EH (cell line): ENCODE results near the gene PFKFB1.
A peak's percentile ranks its signal among the peaks of the same experiment; 100 is the strongest.

Experiments used
- DNase-seq: peaks from one replicate; pipeline ENCODE4 v3.0.0-alpha.2; 2015; ENCODE audit warnings: low read depth

Gene PFKFB1

GRCh38 chrX:54994099-54994498 is at the start of gene PFKFB1:
Gene PFKFB1 (minus strand): TSS chrX:54994188. CDS start chrX:54994007, 181 bp downstream.
- DNase-seq: no peak

- no peak for DNase-seq
Observed at GRCh38 chrX:55041514-55041913, 47.5 kb upstream of the PFKFB1 start.

- DNase-seq: peak; percentile 72
Observed at GRCh38 chrX:55039471-55039870, 45.5 kb upstream of the PFKFB1 start.

- no peak for DNase-seq
Observed at GRCh38 chrX:55033429-55033828, 39.4 kb upstream of the PFKFB1 start.

- no peak for DNase-seq
Observed at GRCh38 chrX:55030271-55031205, 36.5 kb upstream of the PFKFB1 start, which contains the start of gene ALAS2. Gene ALAS2 (minus strand): TSS chrX:55030977. CDS start chrX:55026000, 4,977 bp downstream.

GRCh38 chrX:55029291-55029690 is 35.3 kb upstream of the PFKFB1 start:
- no peak for DNase-seq

DNA sequence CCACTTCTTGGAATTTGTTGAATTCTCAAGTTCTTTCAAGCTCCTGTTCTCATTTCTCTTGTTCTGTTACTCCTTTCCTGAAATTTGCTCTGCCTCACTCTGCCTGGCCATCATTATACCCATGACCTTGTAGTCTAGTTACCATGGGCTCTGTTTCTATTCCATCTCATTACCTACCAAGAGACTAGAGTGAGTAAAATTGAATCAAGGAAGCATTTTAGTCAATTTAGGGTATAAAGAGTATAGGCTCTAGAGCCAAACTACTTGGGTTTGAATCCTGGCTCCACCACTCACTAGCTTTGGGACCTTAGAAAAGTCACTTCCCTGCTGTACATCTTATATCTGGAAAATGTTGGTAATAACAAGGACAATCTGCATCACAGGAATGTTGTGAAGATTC is 34.6 kb upstream of the PFKFB1 start:
- no peak for DNase-seq

DNA sequence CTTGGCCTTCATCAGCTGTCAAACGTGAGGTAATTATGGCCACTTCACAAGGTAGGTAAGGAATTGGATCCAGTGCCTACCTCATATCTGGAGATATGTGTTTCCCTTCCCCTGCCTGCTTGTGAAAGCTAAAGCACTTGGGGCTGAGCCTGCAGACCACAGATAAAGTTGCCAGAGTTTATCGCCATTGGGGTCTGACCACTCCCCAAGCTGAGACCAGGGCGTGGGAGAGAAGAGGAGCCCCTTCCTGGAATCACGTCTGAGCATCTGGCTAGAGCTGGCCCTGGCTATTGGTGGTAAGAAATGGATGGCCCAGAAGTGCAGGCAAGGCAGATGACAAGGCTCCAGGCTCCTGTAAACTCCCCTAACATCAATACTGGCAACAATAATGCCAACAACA is 34.1 kb upstream of the PFKFB1 start:
- no peak for DNase-seq

- no peak for DNase-seq
Observed at GRCh38 chrX:55026840-55027239, 32.9 kb upstream of the PFKFB1 start.

DNA sequence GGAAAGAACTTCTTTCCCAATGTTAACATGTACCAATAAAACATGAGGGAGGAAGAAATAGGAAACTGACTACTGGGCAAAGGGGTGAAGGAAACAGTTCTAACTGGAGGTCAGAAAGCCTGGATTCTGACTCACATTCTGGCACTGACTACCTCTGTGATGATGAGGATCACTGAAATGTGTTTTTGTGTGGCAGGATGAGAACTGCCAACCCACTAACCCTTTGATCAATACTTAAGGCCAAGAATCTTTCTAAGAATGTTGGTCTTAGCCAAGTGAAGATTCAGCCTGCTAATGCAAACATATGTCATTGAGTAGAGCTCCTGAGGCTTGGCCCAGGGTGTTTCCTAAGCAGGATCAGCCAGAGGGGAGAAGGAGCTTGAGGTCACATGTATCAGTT is 32.2 kb upstream of the PFKFB1 start:
- peak; percentile 24 for DNase-seq

- no peak for DNase-seq
Observed at GRCh38 chrX:55014897-55015299, 20.9 kb upstream of the PFKFB1 start.

GRCh38 chrX:55011294-55011693 is 17.3 kb upstream of the PFKFB1 start:
- DNase-seq: peak; percentile 3

- DNase-seq: peak; percentile 77
Observed at GRCh38 chrX:55008571-55009358, 14.8 kb upstream of the PFKFB1 start.

DNA sequence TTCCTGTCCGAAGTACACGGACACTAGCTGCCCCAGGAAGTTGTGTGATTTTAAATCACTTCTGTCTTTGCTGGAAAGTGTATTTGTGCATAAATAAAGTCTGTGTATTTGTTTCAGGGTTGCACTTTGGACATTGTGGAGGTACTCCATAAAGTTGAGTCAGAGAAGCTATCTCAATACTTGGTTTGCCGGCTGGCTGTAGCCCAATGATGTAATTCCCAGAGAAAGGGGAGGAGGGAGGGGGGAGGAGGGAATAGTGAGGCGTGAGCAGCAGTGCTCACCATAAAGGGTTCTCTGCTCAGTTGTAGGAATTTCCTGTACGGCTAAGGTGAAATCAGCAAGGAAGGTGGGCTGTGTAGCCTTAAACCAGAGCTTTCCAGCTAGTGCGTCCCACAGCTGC is 13.7 kb upstream of the PFKFB1 start:
- DNase-seq: peak; percentile 73

DNA sequence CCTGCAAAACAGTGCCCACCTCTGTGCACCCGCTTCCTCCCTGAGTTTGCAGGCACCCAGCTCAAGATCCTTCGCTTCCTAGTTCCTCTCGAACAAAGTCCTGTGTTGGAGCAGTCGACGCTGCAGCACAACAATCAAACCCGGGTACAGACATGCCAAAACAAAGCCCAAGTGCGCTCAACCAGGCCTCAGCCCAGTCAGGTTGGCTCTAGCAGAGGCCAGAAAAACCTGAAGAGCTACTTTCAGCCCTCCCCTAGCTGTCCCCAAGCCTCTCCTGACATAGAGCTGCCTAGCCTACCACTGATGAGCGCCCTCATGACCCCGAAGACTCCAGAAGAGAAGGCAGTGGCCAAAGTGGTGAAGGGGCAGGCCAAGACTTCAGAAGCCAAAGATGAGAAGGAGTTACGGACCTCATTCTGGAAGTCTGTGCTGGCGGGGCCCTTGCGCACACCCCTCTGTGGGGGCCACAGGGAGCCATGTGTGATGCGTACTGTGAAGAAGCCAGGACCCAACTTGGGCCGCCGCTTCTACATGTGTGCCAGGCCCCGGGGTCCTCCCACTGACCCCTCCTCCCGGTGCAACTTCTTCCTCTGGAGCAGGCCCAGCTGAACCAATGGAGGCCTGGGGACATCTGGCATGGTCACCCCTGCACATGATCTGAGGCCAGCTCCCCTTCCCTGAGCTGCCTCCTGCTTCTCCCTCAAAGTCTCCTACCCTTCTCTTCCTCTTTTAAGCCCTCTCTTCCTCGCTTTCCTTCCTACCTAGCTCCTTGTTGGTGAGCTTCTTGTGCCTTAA is 13.0 kb upstream of the PFKFB1 start:
- DNase-seq: no peak

DNA sequence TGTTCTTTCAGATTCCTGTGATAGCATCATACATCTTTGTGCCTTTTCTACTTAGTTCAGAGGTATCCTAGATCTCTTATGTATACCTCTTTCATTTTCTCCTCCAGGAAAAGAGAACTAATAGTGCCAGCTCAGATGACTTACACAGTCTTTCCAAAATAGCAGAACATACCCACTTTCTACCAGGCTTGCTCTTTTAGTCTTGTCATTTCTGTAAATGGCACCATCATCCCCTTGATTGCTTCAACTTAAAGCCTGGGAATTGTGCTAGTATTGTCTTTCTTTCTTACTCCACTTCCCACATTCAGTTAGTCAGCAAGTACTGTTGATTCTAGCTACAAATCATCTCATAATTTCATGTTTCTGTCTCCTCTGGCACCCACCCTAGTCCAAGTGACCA is 11.3 kb upstream of the PFKFB1 start:
- no peak for DNase-seq

DNA sequence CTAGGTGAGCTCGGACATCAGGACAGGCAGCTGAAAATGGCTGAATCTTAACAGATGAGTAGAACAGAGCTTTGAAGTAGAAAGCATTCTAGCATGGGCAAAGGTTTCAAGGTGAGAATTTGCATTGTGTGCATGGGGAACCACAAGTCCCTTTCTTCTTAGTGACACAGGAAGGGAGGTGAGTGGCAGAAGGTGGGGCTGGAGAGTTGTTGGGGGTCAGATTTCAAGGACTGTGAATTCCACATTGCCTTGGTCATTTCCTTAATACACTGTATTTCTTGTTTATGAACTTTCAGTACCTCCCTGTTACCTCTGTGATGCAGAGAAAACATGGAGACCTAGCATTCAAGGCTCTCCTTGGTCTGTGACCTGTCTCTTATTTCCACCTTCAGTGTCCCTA is 10.2 kb upstream of the PFKFB1 start:
- DNase-seq: no peak

DNA sequence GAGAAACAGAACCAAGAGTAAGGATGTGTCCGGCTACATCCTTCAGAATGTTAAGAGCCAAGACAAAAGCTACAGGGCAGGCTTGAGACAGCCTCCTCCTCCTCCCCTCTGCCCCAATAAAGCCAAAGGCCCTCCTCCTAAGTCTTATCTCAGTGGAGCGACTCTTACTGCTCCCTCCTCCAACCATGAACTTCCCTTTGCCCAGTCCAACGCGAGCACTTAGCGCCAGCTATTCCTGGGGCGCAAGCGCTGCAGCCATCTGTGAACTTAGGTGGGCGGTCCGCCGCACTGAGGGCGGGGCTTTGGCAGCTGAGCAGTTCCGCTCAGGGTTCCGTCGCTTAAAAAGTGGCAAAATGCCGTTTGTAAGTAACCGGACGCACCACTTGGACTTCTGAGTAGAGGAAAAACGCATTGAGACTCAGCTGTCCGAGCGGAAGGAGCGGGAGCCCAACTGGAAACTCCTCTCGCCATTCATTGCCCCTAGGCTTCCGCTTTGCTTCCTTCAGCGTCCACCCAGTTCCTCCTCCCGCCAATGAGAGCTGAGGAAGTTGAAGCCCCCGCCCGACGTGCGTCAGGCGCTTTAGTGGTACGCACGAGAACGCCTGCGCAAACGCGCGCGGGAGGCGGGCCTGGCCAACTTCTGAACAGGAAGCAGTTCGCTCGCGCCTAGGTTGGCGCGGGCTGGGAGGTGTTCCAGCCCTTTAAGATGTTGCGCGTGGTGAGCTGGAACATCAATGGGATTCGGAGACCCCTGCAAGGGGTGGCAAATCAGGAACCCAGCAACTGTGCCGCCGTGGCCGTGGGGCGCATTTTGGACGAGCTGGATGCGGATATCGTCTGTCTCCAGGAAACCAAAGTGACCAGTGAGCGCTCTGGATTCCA is 6.0 kb upstream of the PFKFB1 start, which contains the start of gene APEX2:
TSS of gene APEX2 (plus strand) at position 647 of the 882 bp plus-strand sequence. CDS start at position 707, 60 bp downstream.
- peak; percentile 94 for DNase-seq

DNA sequence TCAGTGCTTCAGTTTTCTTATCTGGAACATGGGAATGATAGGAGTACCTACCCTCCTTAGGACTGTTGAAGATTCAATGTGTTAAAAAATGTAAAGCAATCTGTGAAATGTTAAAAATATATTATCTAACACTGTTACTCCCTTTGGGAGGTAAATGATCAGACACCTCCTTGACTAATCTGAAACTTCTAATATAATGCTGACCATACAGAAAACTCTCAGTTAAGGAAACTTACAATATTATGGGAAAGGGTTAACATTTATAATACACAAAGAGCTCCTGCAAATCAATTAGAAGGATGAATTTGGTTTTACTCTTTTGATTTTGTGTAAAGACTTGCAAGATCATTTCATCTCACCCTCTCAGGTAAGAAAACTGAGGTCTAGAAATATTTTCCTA is 1.6 kb upstream of the PFKFB1 start:
- no peak for DNase-seq

- DNase-seq: no peak
Observed at GRCh38 chrX:54994668-54995351, 822 bp upstream of the PFKFB1 start.
